Measurements from ENCODE around the gene FAM81B. TPM values are rescaled to one million over a fixed set of nuclear protein-coding genes. Genes with fewer than 3 reads are reported as not detected.
"Not testable (repeated sequence)": the region's sequence is repeated elsewhere in the genome, so short reads cannot be mapped to it uniquely, and the experiment has no call there.

The FAM81B gene
- polyA plus RNA-seq, 2 of the 4 experiments (the other 2 are of a cell fraction): 0.05 TPM; not detected in 1

- TF ChIP-seq NFE2L2 (conservative IDR thresholded peaks at IDR 0.05; ENCODE audit: low read length): no peak
- no peak for TF ChIP-seq FOSL2 (IDR thresholded peaks at IDR 0.05)
- no peak for TF ChIP-seq FOSL2 (CRISPR knock-in tag; IDR thresholded peaks at IDR 0.05)
- no peak for TF ChIP-seq HOXB5 (CRISPR knock-in tag; IDR thresholded peaks at IDR 0.05)
- no peak for TF ChIP-seq CBX2 (IDR thresholded peaks at IDR 0.05; ENCODE audit: borderline replicate concordance, low read depth)
- TF ChIP-seq HDAC2 (IDR thresholded peaks at IDR 0.05): no peak
- no peak for TF ChIP-seq REST (IDR thresholded peaks at IDR 0.05)
- no peak for TF ChIP-seq KDM5A (IDR thresholded peaks at IDR 0.05)
- no peak overlapping the region for H3K27ac ChIP-seq
- H3K4me1 ChIP-seq: no peaks in the 10 kb centered on the region
- no peaks in the 10 kb centered on the region for H3K9me3 ChIP-seq
- H3K4me3 ChIP-seq: no peak overlapping the region
- CTCF ChIA-PET: interaction anchor here (0.6 kb wide), 2 partner anchors 22 to 64 kb away, joined by 3 to 4 read pairs; no protein-coding TSS in a partner anchor
- no peak overlapping the region for H3K4me2 ChIP-seq
- POLR2A ChIA-PET: no interaction called here
- no peak for DNase-seq (ENCODE audit: low read depth in 1 of 2, low spot score in 1 of 2)
- WGBS (ENCODE audit: missing lambda C conversion rate): 37% methylated on average over 3 of the region's 3 CpGs
- FAIRE-seq: no peak
- ATAC-seq: no peak
Measured at GRCh38 chr5:95352691-95353090, 38.5 kb upstream of the FAM81B start.

GRCh38 chr5:95358320-95358719 lies 32.8 kb upstream of the FAM81B start:
- 9% methylated on average over 2 of the region's 2 CpGs for WGBS (ENCODE audit: missing lambda C conversion rate)
- TF ChIP-seq CHD2 (IDR thresholded peaks at IDR 0.05; ENCODE audit: low read length, partially characterized antibody): no peak
- POLR2A ChIA-PET: no interaction called here

GRCh38 chr5:95358848-95359247 lies 32.3 kb upstream of the FAM81B start:
- no peak for FAIRE-seq
- TF ChIP-seq KDM1A (IDR thresholded peaks at IDR 0.05; ENCODE audit: low read depth) (no peak), FOSB (CRISPR knock-in tag; IDR thresholded peaks at IDR 0.05) (no peak), ZNF302 (CRISPR knock-in tag; IDR thresholded peaks at IDR 0.05) (no peak), HDAC2 (IDR thresholded peaks at IDR 0.05) (no peak), USF2 (IDR thresholded peaks at IDR 0.05) (no peak), SREBF2 (IDR thresholded peaks at IDR 0.05) (no peak), HES2 (IDR thresholded peaks at IDR 0.05) (no peak), GATA3 (IDR thresholded peaks at IDR 0.05; ENCODE audit: borderline replicate concordance) (no peak)
- Histone ChIP-seq H3K4me2 (no peak overlapping the region), H3K4me3 (no peak overlapping the region), H3K4me1 (no peaks in the 10 kb centered on the region), H3K27ac (no peak overlapping the region), H3K9me3 (no peaks in the 10 kb centered on the region)
- WGBS (ENCODE audit: missing lambda C conversion rate): 3% methylated on average over 2 of the region's 2 CpGs
- CTCF ChIA-PET: no interaction called here
- no peak for DNase-seq (ENCODE audit: low read depth in 1 of 2, low spot score in 1 of 2)
- POLR2A ChIA-PET: no interaction called here
- ATAC-seq: no peak

More at GRCh38 chr5:95358320-95358719, 32.8 kb upstream of the FAM81B start:
- CTCF ChIA-PET: no interaction called here
- Histone ChIP-seq H3K4me1 (no peaks in the 10 kb centered on the region), H3K27ac (no peak overlapping the region), H3K9me3 (no peaks in the 10 kb centered on the region), H3K4me2 (no peak overlapping the region), H3K4me3 (no peak overlapping the region)
- DNase-seq (ENCODE audit: low read depth in 1 of 2, low spot score in 1 of 2) (no peak), ATAC-seq (no peak), FAIRE-seq (no peak)

- H3K27ac ChIP-seq; H3K4me2 ChIP-seq; ATAC-seq; POLR2A ChIA-PET; H3K4me1 ChIP-seq; FAIRE-seq; CTCF ChIA-PET; H3K4me3 ChIP-seq; H3K9me3 ChIP-seq; DNase-seq (ENCODE audit: low read depth in 1 of 2, low spot score in 1 of 2): not testable (repeated sequence)
- WGBS (ENCODE audit: missing lambda C conversion rate): 26% methylated on average over 2 of the region's 2 CpGs
- TF ChIP-seq MAFK (IDR thresholded peaks at IDR 0.05; ENCODE audit: partially characterized antibody): peak; percentile 53
Measured at GRCh38 chr5:95360667-95361066, 30.5 kb upstream of the FAM81B start.
